Hematopoietic multipotent progenitor cell (in vitro differentiated cells): ENCODE measurements around the gene NUDT8. TPM values are rescaled to one million over a fixed set of nuclear protein-coding genes. Genes with fewer than 3 reads are reported as not detected.
"Not testable (repeated sequence)": the region's sequence is repeated elsewhere in the genome, so short reads cannot be mapped to it uniquely, and the experiment has no call there.

Experiments used
- DNase-seq, 3 donors: peaks; one replicate each; pipeline ENCODE4 v3.0.0-alpha.2; 2011 to 2015; ENCODE audit warnings: low read depth in 2 of 3, low spot score in 2 of 3
- total RNA-seq: library from RNA; depleted of rRNA; stranded (reverse); fragments of >200 nt; gene quantifications from one replicate; pipeline ENCODE4 v1.2.3, GENCODE V29; 2012

NUDT8 gene
- total RNA-seq, 1 donor: 19.9 TPM

- no peak for DNase-seq
Observed at GRCh38 chr11:67662142-67662834, 32.6 kb upstream of the NUDT8 start.

- not testable (repeated sequence) for DNase-seq
Observed at GRCh38 chr11:67660752-67661151, 31.0 kb upstream of the NUDT8 start.

- DNase-seq: not testable (repeated sequence)
Observed at GRCh38 chr11:67659651-67660165, 30.0 kb upstream of the NUDT8 start.

- DNase-seq: no peak
Observed at GRCh38 chr11:67657300-67657699, 27.6 kb upstream of the NUDT8 start.

GRCh38 chr11:67656278-67656922 is 26.7 kb upstream of the NUDT8 start:
- peak in 2 of 3 donors; percentile 70 to 92 for DNase-seq

- DNase-seq: no peak
Observed at GRCh38 chr11:67654225-67654624, 24.5 kb upstream of the NUDT8 start.

- no peak for DNase-seq
Observed at GRCh38 chr11:67652965-67653845, 23.5 kb upstream of the NUDT8 start.

- no peak for DNase-seq
Observed at GRCh38 chr11:67651976-67652781, 22.4 kb upstream of the NUDT8 start.

- DNase-seq: no peak
Observed at GRCh38 chr11:67649634-67650510, 20.1 kb upstream of the NUDT8 start.

GRCh38 chr11:67648796-67649613 is 19.3 kb upstream of the NUDT8 start:
- peak in 2 of 3 donors; percentile 74 to 94 for DNase-seq

- peak in 2 of 3 donors; percentile 77 to 88 for DNase-seq
Observed at GRCh38 chr11:67648140-67648795, 18.5 kb upstream of the NUDT8 start.

- DNase-seq: no peak
Observed at GRCh38 chr11:67647471-67647870, 17.7 kb upstream of the NUDT8 start.

- DNase-seq: peak in 2 of 3 donors; percentile 82 to 84
Observed at GRCh38 chr11:67646535-67647336, 17.0 kb upstream of the NUDT8 start.

GRCh38 chr11:67645521-67646461 is 16.1 kb upstream of the NUDT8 start:
- no peak for DNase-seq

- no peak for DNase-seq
Observed at GRCh38 chr11:67644472-67645418, 15.0 kb upstream of the NUDT8 start.
